Gastrocnemius medialis (tissue), 4 donors: ENCODE results near the gene TIMM17B.

ENCODE experiments used
- CTCF ChIP-seq, 5 experiments: fragments of 450-650 bp in 3 of 5; fragments of 200-600 bp in 2 of 5; sonication (generic) in 2 of 5; IDR thresholded peaks in 4 of 5; conservative IDR thresholded peaks in 1 of 5; 1 replicate in 4 of 5; 2 replicates in 1 of 5; pipeline ENCODE4 v1.5.1; 2016 to 2019; ENCODE audit warnings: antibody characterized with exemption in 5 of 5, mild to moderate bottlenecking in 3 of 5, moderate library complexity in 3 of 5
- POLR2A ChIP-seq, 2 donors: fragments of 450-650 bp; IDR thresholded peaks; one replicate each; pipeline ENCODE4 v1.6.1; 2017; ENCODE audit warnings: antibody characterized with exemption in 2 of 2, mild to moderate bottlenecking in 2 of 2, moderate library complexity in 2 of 2

DNA sequence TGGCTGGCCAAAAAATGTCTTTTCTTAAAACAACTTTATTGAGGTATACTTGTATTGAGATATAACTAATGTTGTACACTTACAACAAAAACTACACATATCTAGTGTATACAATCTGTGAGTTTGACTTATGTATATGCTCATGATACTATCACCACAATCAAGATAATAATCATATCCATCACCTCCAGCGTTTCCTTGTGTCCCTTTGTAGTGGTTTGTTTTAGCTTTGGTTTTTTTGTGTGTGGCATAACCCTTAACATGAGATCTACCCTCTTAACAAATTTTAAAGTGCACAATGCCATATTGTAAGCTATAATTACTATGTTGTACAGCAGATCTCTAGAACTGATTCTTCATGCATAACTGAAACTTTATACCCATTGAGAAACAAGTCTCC lies 48.7 kb downstream of the TIMM17B start:
- TF ChIP-seq CTCF (IDR thresholded peaks at IDR 0.05 in 4 of 5, conservative IDR thresholded peaks at IDR 0.05 in 1 of 5): no peak
- no peak for TF ChIP-seq POLR2A (IDR thresholded peaks at IDR 0.05)
